Heart left ventricle (tissue), 16 donors: ENCODE results near the gene USP2. TPM values are rescaled to one million over a fixed set of nuclear protein-coding genes. Genes with fewer than 3 reads are reported as not detected.
A peak's percentile ranks its signal among the peaks of the same experiment; 100 is the strongest.

Experiments
- ATAC-seq, 4 donors: fragments of 200-7000 bp; cut with Tn5 transposase; one replicate each; pipeline ENCODE4 v1.9.1; 2020 to 2022; ENCODE audit warnings: moderate library complexity in 4 of 4, mild to moderate bottlenecking in 3 of 4, moderate number of reproducible peaks in 1 of 4
- DNase-seq, 5 donors: peaks; one replicate each; pipeline ENCODE4 v3.0.0-alpha.2; 2020
- H3K27ac ChIP-seq, 12 donors: fragments of 200-600 bp; sonication (generic) in 4 of 12; one replicate each; pipeline versions ENCODE4 v1.5.0 to v1.8.0; 2016 to 2022; ENCODE audit warnings: mild to moderate bottlenecking in 2 of 12
- H3K27me3 ChIP-seq, 9 donors: fragments of 200-600 bp; sonication (generic) in 2 of 9; one replicate each; pipeline versions ENCODE4 v1.5.1 to v1.8.0; 2016 to 2022; ENCODE audit warnings: mild to moderate bottlenecking in 3 of 9
- H3K36me3 ChIP-seq, 9 donors: fragments of 200-600 bp; sonication (generic) in 2 of 9; one replicate each; pipeline versions ENCODE4 v1.5.0 to v1.8.0; 2018 to 2022; ENCODE audit warnings: mild to moderate bottlenecking in 2 of 9
- H3K4me1 ChIP-seq, 12 donors: fragments of 200-600 bp; sonication (generic) in 4 of 12; one replicate each; pipeline versions ENCODE4 v1.5.0 to v1.8.0; 2016 to 2022; ENCODE audit warnings: mild to moderate bottlenecking in 3 of 12
- H3K4me3 ChIP-seq, 12 donors: fragments of 200-600 bp; sonication (generic) in 4 of 12; one replicate each; pipeline versions ENCODE4 v1.5.0 to v1.8.0; 2017 to 2022; ENCODE audit warnings: mild to moderate bottlenecking in 9 of 12, moderate library complexity in 4 of 12
- H3K9me3 ChIP-seq, 12 donors: fragments of 200-600 bp; sonication (generic) in 4 of 12; one replicate each; pipeline versions ENCODE4 v1.5.0 to v1.8.0; 2016 to 2022; ENCODE audit warnings: mild to moderate bottlenecking in 1 of 12
- CTCF ChIP-seq, 12 donors: fragments of 200-600 bp; sonication (generic) in 4 of 12; IDR thresholded peaks; one replicate each; pipeline versions ENCODE4 v1.5.0 to v1.8.0; 2018 to 2022; ENCODE audit warnings: antibody characterized with exemption in 12 of 12, mild to moderate bottlenecking in 5 of 12
- POLR2A ChIP-seq, 2 donors: fragments of 450-650 bp; IDR thresholded peaks; one replicate each; pipeline ENCODE4 v1.6.1; 2017; ENCODE audit warnings: antibody characterized with exemption in 2 of 2, mild to moderate bottlenecking in 2 of 2, moderate library complexity in 2 of 2
- WGBS, 4 donors: extraction: QIAGEN DNeasy Blood & Tissue Kit in 2 of 4; methylation state at CpG; one replicate each; pipeline versions ENCODE4 v1.1.5 to v1.1.7; 2013 to 2018; 5-methylcytosine and 5-hydroxymethylcytosine counted together
- intact Hi-C, 10 donors: fragments of 100-400 bp; cut with DNase I; formaldehyde crosslinking; loops; one replicate each; pipeline versions ENCODE4 v1.11.1 to v1.14.2; 2022
- polyA plus RNA-seq, 2 donors: library from polyadenylated mRNA; stranded (reverse); fragments of 200-250 nt; gene quantifications; one replicate each; pipeline ENCODE4 v1.2.3, GENCODE V29; 2013
- total RNA-seq, 9 donors: library from RNA; depleted of rRNA in 2 of 9; stranded (reverse); fragments of >200 nt in 2 of 9; fragmentation: NEBNext Ultra II Directional in 3 of 9; extraction: Animal tissue kit (Norgen Biotek cat#: 25700) in 3 of 9; gene quantifications; one replicate each; pipeline versions ENCODE4 v1.1.0 to v1.2.4, GENCODE V29; 2016 to 2023
- donor health status: ischemic (EF 13 %, LVEDD 7.1; RV severe dilation, severe dysfunction).
- donor health status: healthy with polysubstance abuse.
- donor health status: DM: no; HTN: yes; CAD: no.
- donor health status: DM: no; HTN: no; CAD: no.
- donor health status: ischemic (EF 25% LVEDD 6.9; RV normal size, moderate dysfunction).
- donor health status: ischemic (EF 25% LVEDD 5.7; RV mildly dilated, moderate dysfunction).
- donor health status: healthy.
- donor health status: DM: yes; HTN: yes; CAD: no.
- donor health status: ischemic (EF 35%, LVEDD 5.7; RV mildly dilated, moderate dysfunction).
- donor health status: nonischemic (EF 11% LVEDD 7.7; RV severe dilation, severe dysfunction).
- donor health status: DM: yes; HTN: yes; CAD: no.
- donor health status: PGD.
- donor health status: ischemic (EF 29% LVEDD 5.4; RV normal size, mild dysfunction).
- donor health status: nonischemic (EF 23%, LVEDD 6.1; RV moderate dilation, normal function).

The USP2 gene
- total and polyA plus RNA-seq, 11 donors = 53.7 to 138 (median 108) TPM

- 43 to 58% (median 46%) methylated on average over 11 of the region's 11 CpGs for WGBS, 4 donors
- H3K36me3 ChIP-seq = peaks cover 0 to 31% (median 23%) of the 10 kb centered on the region in 9 donors
- no peaks in the 10 kb centered on the region for H3K9me3 ChIP-seq
- TF ChIP-seq CTCF (IDR thresholded peaks at IDR 0.05) (no peak), POLR2A (IDR thresholded peaks at IDR 0.05) (no peak)
- ATAC-seq (peak in 3 of 4 donors; percentile 12 to 40 (median 30)), DNase-seq (peak in 1 of 5 donors; percentile 14)
- H3K27me3 ChIP-seq = peaks cover 0 to 33% (median 0%) of the 10 kb centered on the region in 9 donors
- H3K4me3 ChIP-seq = peak overlapping the region; percentile 16 to 80 (median 60)
- intact Hi-C loops = no loop called here
- H3K27ac ChIP-seq = peak overlapping the region; percentile 81 to 100 (median 94)
- H3K4me1 ChIP-seq = peaks cover 0 to 73% (median 39%) of the 10 kb centered on the region in 12 donors
Observed at GRCh38 chr11:119361941-119362725, 19.4 kb downstream of the USP2 start.

GRCh38 chr11:119361056-119361787, 20.3 kb downstream of the USP2 start:
- Histone ChIP-seq H3K36me3 (peaks cover 0 to 37% (median 23%) of the 10 kb centered on the region in 9 donors), H3K9me3 (no peaks in the 10 kb centered on the region), H3K27me3 (peaks cover 0 to 27% (median 0%) of the 10 kb centered on the region in 9 donors), H3K27ac (peak overlapping the region; percentile 81 to 100 (median 94)), H3K4me3 (peak overlapping the region in 10 of 12 donors; percentile 50 to 80 (median 62)), H3K4me1 (peaks cover 0 to 72% (median 37%) of the 10 kb centered on the region in 12 donors)
- DNase-seq (peak; percentile 66 to 89 (median 78)), ATAC-seq (peak; percentile 78 to 86 (median 84))
- WGBS, 4 donors = 25 to 43% (median 33%) methylated on average over 8 of the region's 8 CpGs
- no peak for TF ChIP-seq CTCF (IDR thresholded peaks at IDR 0.05)
- no peak for TF ChIP-seq POLR2A (IDR thresholded peaks at IDR 0.05)
- intact Hi-C loops = no loop called here

GRCh38 chr11:119359365-119360214, 21.9 kb downstream of the USP2 start:
- peaks cover 0 to 25% (median 0%) of the 10 kb centered on the region in 9 donors for H3K27me3 ChIP-seq

More at GRCh38 chr11:119359365-119360214, 21.9 kb downstream of the USP2 start:
- ATAC-seq = no peak
- peaks cover 0 to 70% (median 36%) of the 10 kb centered on the region in 12 donors for H3K4me1 ChIP-seq
- H3K27ac ChIP-seq = peak overlapping the region in 11 of 12 donors; percentile 66 to 100 (median 92)
- no peak overlapping the region for H3K4me3 ChIP-seq
- intact Hi-C loops = loop anchor here in 6 of 10 donors (5.0 to 10.0 kb wide), 3 partner anchors 113 to 118 kb away; no protein-coding TSS in a partner anchor
- no peaks in the 10 kb centered on the region for H3K9me3 ChIP-seq
- DNase-seq = peak in 2 of 5 donors; percentile 28 to 40
- 57 to 68% (median 61%) methylated on average over 10 of the region's 10 CpGs for WGBS, 4 donors
- TF ChIP-seq POLR2A (IDR thresholded peaks at IDR 0.05) = no peak
- TF ChIP-seq CTCF (IDR thresholded peaks at IDR 0.05) = no peak
- H3K36me3 ChIP-seq = peaks cover 0 to 45% (median 23%) of the 10 kb centered on the region in 9 donors
